Stomach (tissue), 9 donors: ENCODE results near the gene DNAJB7. TPM values are rescaled to one million over a fixed set of nuclear protein-coding genes. Genes with fewer than 3 reads are reported as not detected.

Experiments used
- DNase-seq, 2 donors: peaks; one replicate each; pipeline versions ENCODE4 v3.0.0 to v3.0.0-alpha.2; 2013 to 2019
- H3K27ac ChIP-seq, 5 donors: fragments of 200-600 bp in 4 of 5; sonication (generic) in 4 of 5; one replicate each; pipeline ENCODE4 v1.5.1; 2013 to 2019; ENCODE audit warnings: mild to moderate bottlenecking in 1 of 5, moderate library complexity in 1 of 5
- H3K27me3 ChIP-seq, 3 donors: fragments of 200-600 bp; sonication (generic); one replicate each; pipeline ENCODE4 v1.5.1; 2017 to 2019; ENCODE audit warnings: mixed run types in 1 of 3
- H3K36me3 ChIP-seq, 4 donors: fragments of 200-600 bp; sonication (generic); 1 replicate in 3 of 4; 2 replicates in 1 of 4; pipeline ENCODE4 v1.5.1; 2016 to 2019
- H3K4me1 ChIP-seq, 4 donors: fragments of 200-600 bp; sonication (generic); one replicate each; pipeline ENCODE4 v1.5.1; 2016 to 2019
- H3K4me3 ChIP-seq, 4 donors: fragments of 200-600 bp; sonication (generic) in 3 of 4; one replicate each; pipeline ENCODE4 v1.5.1; 2016 to 2019; ENCODE audit warnings: mild to moderate bottlenecking in 1 of 4
- H3K9me3 ChIP-seq, 4 donors: fragments of 200-600 bp; sonication (generic); one replicate each; pipeline ENCODE4 v1.5.1; 2016 to 2019
- CTCF ChIP-seq, 7 experiments: fragments of 450-650 bp in 4 of 7; fragments of 200-600 bp in 3 of 7; sonication (generic) in 3 of 7; IDR thresholded peaks; one replicate each; pipeline ENCODE4 v1.5.1; 2016 to 2019; ENCODE audit warnings: antibody characterized with exemption in 7 of 7, control low read depth in 2 of 7, mild to moderate bottlenecking in 1 of 7
- EP300 ChIP-seq: sonication (generic); formaldehyde crosslinking; IDR thresholded peaks from one replicate; pipeline ENCODE4 v1.6.1; 2017; ENCODE audit warnings: antibody characterized with exemption
- POLR2A ChIP-seq, 4 donors: fragments of 450-650 bp; IDR thresholded peaks; one replicate each; pipeline ENCODE4 v1.6.1; 2016; ENCODE audit warnings: antibody characterized with exemption in 4 of 4, control low read depth in 2 of 4, mild to moderate bottlenecking in 1 of 4, moderate library complexity in 1 of 4
- POLR2AphosphoS5 ChIP-seq, 3 donors: sonication (generic); formaldehyde crosslinking; IDR thresholded peaks; one replicate each; pipeline ENCODE4 v1.6.1; 2016; ENCODE audit warnings: antibody characterized with exemption in 3 of 3
- WGBS, 5 donors: extraction: QIAGEN DNeasy Blood & Tissue Kit in 3 of 5; methylation state at CpG; one replicate each; pipeline versions ENCODE4 v1.1.5 to v1.1.7; 2013 to 2018; 5-methylcytosine and 5-hydroxymethylcytosine counted together
- intact Hi-C: fragments of 100-400 bp; cut with DNase I; formaldehyde crosslinking; loops from one replicate; pipeline ENCODE4 v1.15.1; 2023; ENCODE audit warnings: low total_unique reads
- polyA plus RNA-seq, 3 donors: library from polyadenylated mRNA; stranded (reverse); fragments of 200-250 nt; gene quantifications; one replicate each; pipeline ENCODE4 v1.2.3, GENCODE V29; 2013
- total RNA-seq, 5 donors: library from RNA; depleted of rRNA; stranded (reverse); fragments of >200 nt; gene quantifications; one replicate each; pipeline versions ENCODE4 v1.1.0 to v1.2.3, GENCODE V29; 2014 to 2016
- donor health status: healthy with polysubstance abuse.
- donor health status: Bipolar disorder and iron deficiency.
- donor health status: healthy.

The DNAJB7 gene
- total and polyA plus RNA-seq, 8 donors, result not detected

DNA sequence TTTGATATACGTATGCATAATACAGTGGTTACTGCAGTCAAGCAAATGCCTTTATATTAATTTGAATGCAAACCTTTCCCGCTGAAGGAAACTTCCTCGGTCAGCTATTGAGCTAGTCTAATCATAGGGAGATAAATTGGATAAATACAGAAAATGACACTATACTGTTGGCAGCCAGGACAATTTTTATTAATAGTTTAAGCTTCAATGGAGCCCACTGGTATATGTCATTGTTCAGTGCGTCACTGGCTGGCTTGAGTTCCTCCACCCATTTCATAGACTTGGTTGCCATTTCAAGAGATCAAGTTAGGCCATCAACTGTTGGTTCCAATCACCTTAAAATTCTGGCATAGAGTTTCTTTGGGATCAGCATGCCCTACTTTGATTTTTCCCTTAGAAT lies 32.5 kb upstream of the DNAJB7 start:
- no peaks in the 10 kb centered on the region for H3K27me3 ChIP-seq
- TF ChIP-seq POLR2AphosphoS5 (IDR thresholded peaks at IDR 0.05) (no peak), EP300 (no peak), POLR2A (IDR thresholded peaks at IDR 0.05) (no peak), CTCF (IDR thresholded peaks at IDR 0.05) (no peak)
- no peak overlapping the region for H3K27ac ChIP-seq
- H3K4me1 ChIP-seq, result peaks cover 0 to 5% (median 0%) of the 10 kb centered on the region in 4 donors
- intact Hi-C loops, result no loop called here
- no peaks in the 10 kb centered on the region for H3K9me3 ChIP-seq
- no peak overlapping the region for H3K4me3 ChIP-seq
- WGBS, 5 donors, result 38 to 70% (median 54%) methylated on average over 4 of the region's 4 CpGs
- no peak for DNase-seq
- peaks cover 5 to 44% (median 40%) of the 10 kb centered on the region in 4 donors for H3K36me3 ChIP-seq

GRCh38 chr22:40890881-40891280 lies 29.0 kb upstream of the DNAJB7 start:
- Histone ChIP-seq H3K27me3 (no peaks in the 10 kb centered on the region), H3K9me3 (no peaks in the 10 kb centered on the region), H3K27ac (no peak overlapping the region), H3K4me1 (no peaks in the 10 kb centered on the region), H3K36me3 (peaks cover 19 to 77% (median 75%) of the 10 kb centered on the region in 4 donors), H3K4me3 (no peak overlapping the region)
- intact Hi-C loops, result no loop called here
- DNase-seq, result no peak
- TF ChIP-seq POLR2AphosphoS5 (IDR thresholded peaks at IDR 0.05), result no peak
- TF ChIP-seq POLR2A (IDR thresholded peaks at IDR 0.05), result no peak
- no peak for TF ChIP-seq CTCF (IDR thresholded peaks at IDR 0.05)
- TF ChIP-seq EP300, result no peak
- WGBS, 5 donors, result 85 to 90% (median 88%) methylated on average over 3 of the region's 3 CpGs

GRCh38 chr22:40889116-40889515 lies 27.2 kb upstream of the DNAJB7 start:
- Histone ChIP-seq H3K4me3 (no peak overlapping the region), H3K9me3 (no peaks in the 10 kb centered on the region), H3K4me1 (no peaks in the 10 kb centered on the region), H3K27me3 (no peaks in the 10 kb centered on the region), H3K27ac (no peak overlapping the region), H3K36me3 (peaks cover 19 to 87% (median 86%) of the 10 kb centered on the region in 4 donors)
- TF ChIP-seq POLR2A (IDR thresholded peaks at IDR 0.05) (no peak), EP300 (no peak)
- no peak for DNase-seq
- intact Hi-C loops, result no loop called here

DNA sequence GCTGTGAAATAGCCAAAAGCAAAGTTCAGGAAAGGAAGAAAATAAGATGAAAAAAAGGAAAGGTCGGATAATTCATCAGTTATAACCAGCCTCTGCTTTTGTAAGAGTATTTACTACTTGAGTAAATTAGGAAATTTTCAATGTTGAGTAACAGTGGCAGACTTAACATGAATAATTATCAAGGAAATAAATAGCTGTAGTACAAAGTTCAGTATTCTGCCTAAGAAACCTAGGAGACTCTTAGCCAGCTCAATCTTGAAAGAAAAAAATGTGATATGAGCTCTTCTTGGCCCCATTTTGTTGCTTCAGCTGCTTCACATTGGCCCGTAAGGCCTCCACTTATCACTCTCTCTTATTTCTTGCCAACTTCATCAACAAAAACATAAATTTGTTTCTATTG lies 17.0 kb upstream of the DNAJB7 start:
- Histone ChIP-seq H3K9me3 (no peaks in the 10 kb centered on the region), H3K27ac (no peak overlapping the region), H3K27me3 (no peaks in the 10 kb centered on the region), H3K36me3 (peaks cover 0 to 72% (median 47%) of the 10 kb centered on the region in 4 donors), H3K4me3 (no peak overlapping the region), H3K4me1 (no peaks in the 10 kb centered on the region)
- DNase-seq, result peak in 1 of 2 donors; percentile 37
- TF ChIP-seq POLR2AphosphoS5 (IDR thresholded peaks at IDR 0.05), result no peak
- TF ChIP-seq EP300, result no peak
- no peak for TF ChIP-seq CTCF (IDR thresholded peaks at IDR 0.05)
- TF ChIP-seq POLR2A (IDR thresholded peaks at IDR 0.05), result no peak
- WGBS, 5 donors, result 73 to 87% (median 82%) methylated on average over 2 of the region's 2 CpGs
- intact Hi-C loops, result no loop called here

DNA sequence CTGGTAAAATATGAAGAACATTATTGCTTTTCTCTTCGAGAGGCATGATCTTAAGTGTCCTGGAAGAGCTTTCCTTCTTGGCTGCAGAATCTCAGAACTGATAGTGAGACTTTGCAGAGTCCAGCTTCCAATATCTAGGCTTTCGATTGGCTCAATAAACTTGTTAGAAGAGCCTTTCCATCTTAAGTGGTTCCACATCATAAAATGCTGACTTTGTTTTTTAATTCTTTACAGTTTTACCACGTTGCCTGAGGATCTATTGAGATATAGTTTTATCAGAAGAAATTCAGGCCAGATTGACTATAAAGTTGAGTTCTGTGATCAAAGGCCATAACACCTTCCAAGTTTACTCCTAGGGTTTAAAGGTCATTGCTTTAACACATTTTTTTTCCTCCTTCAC lies 15.6 kb upstream of the DNAJB7 start:
- DNase-seq, result peak in 1 of 2 donors; percentile 9
- Histone ChIP-seq H3K27ac (no peak overlapping the region), H3K4me1 (no peaks in the 10 kb centered on the region), H3K36me3 (peaks cover 5 to 65% (median 42%) of the 10 kb centered on the region in 4 donors), H3K27me3 (no peaks in the 10 kb centered on the region), H3K4me3 (no peak overlapping the region), H3K9me3 (no peaks in the 10 kb centered on the region)
- TF ChIP-seq EP300 (no peak), CTCF (IDR thresholded peaks at IDR 0.05) (no peak), POLR2AphosphoS5 (IDR thresholded peaks at IDR 0.05) (no peak), POLR2A (IDR thresholded peaks at IDR 0.05) (no peak)
- intact Hi-C loops, result no loop called here
- WGBS, 5 donors, result 59 to 66% (median 65%) methylated on average over 3 of the region's 3 CpGs
